Measurements from ENCODE around the gene TRIM73.
"Not testable (repeated sequence)": the region's sequence is repeated elsewhere in the genome, so short reads cannot be mapped to it uniquely, and the experiment has no call there.

Gene TRIM73

DNA sequence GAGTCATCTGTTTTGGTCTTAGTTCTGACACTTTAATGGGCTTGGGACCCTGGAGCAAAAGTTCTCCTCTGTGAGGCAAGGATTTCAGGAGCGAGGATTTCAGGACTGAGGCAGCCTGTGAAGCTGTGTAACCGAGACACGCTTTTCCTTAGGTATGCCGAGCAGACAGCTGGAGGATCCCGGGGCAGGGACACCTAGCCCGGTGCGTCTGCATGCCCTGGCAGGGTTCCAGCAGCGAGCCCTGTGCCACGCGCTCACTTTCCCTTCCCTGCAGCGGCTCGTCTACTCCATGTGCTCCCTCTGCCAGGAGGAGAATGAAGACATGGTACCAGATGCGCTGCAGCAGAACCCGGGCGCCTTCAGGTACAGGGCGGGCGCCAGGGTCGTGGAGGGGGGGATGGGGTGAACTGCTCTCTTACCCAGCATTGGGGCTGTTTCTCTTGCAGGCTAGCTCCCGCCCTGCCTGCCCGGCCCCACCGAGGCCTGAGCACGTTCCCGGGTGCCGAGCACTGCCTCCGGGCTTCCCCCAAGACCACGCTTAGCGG lies 20.5 kb downstream of the TRIM73 start:
- H3K27ac ChIP-seq = not testable (repeated sequence)

DNA sequence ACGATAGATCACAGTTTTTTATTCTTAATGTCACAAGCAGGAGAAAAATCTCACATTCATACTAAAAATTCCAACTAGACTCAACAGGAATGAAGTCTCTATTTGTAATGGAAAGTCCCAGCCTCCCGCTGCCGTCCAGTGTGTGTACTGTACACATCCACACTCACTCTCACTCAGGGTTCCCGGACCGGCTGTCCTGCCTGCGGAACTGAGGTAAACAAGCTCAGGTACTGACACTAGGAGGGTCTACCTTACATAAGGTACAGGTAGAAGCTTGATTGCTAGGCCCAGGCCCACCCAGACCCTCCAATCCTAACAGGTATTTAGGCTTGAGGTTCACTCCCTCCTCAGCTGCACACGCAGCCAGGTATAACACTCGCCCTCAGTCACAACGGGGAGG lies 21.4 kb downstream of the TRIM73 start:
- H3K27ac ChIP-seq = not testable (repeated sequence)

DNA sequence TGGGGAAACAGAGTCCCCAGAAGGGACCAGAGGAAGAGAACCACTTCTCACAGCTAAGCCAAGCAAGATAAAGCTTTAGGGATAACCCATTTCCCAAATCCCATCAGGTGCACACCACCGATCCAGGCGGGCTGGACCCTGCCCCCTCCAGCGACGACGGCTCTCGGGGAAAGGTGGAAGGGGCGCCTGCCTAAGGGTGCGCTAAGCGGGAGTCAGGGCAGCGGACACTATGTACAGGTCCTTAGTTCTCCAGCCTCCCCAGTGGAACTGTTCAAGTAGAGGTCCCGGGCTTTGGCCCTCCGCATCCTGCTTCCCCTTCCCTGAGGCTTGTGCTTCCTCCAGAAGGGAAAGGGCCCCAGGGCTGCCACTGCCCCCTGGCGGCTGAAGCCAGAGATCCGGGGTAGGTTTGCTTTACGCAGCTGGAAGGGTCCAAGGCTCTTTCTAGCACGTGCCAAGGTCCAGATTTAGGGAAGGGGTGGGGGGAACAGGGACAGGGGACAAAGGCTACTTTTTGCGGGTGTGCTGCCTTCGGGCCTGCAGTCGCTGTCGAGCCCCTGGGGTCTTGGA lies 22.9 kb downstream of the TRIM73 start:
- not testable (repeated sequence) for H3K27ac ChIP-seq
- TF ChIP-seq, protein P1, sequence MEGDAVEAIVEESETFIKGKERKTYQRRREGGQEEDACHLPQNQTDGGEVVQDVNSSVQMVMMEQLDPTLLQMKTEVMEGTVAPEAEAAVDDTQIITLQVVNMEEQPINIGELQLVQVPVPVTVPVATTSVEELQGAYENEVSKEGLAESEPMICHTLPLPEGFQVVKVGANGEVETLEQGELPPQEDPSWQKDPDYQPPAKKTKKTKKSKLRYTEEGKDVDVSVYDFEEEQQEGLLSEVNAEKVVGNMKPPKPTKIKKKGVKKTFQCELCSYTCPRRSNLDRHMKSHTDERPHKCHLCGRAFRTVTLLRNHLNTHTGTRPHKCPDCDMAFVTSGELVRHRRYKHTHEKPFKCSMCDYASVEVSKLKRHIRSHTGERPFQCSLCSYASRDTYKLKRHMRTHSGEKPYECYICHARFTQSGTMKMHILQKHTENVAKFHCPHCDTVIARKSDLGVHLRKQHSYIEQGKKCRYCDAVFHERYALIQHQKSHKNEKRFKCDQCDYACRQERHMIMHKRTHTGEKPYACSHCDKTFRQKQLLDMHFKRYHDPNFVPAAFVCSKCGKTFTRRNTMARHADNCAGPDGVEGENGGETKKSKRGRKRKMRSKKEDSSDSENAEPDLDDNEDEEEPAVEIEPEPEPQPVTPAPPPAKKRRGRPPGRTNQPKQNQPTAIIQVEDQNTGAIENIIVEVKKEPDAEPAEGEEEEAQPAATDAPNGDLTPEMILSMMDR (conservative IDR thresholded peaks at IDR 0.05) = peak; percentile 55

DNA sequence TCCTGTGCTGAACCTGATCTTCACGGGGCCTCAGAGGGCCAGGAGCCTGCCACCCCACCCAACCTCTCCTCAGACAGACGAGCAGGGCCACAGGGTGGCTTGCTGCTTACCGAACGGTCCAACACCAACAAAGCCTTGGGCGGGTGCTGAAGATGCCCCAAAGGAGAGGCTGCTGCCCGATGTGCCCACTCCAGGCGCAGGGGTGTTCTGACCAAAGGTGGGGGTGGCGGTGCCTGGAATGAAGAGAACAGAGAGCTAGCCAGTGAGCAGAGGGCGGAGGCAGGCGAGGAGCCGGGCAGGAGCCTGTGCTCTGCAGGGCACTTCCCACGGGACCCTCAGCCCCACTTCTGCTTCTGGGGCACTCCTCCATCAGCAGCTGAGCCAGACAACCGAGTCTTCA lies 23.8 kb downstream of the TRIM73 start:
- not testable (repeated sequence) for H3K27ac ChIP-seq

DNA sequence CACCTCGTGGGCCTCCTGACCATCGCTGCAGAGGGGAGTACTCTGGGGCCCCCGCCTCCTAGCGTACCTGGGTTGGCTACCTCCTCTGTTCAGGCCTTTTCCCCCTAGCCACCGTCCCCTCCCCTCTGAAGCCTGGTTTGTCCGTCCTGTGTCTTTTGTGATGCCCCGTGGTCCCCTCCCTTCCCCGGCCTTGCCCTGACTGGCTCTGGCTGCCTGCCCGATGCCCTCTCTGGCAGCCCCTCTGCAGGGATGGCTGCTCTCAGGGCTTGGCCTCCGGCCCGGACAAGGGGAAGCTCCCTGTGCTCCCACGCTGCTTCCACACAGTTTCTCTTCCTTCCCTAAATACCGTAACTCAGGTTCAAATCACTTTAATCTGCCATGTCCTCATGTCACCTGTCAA lies 24.3 kb downstream of the TRIM73 start:
- not testable (repeated sequence) for H3K27ac ChIP-seq

DNA sequence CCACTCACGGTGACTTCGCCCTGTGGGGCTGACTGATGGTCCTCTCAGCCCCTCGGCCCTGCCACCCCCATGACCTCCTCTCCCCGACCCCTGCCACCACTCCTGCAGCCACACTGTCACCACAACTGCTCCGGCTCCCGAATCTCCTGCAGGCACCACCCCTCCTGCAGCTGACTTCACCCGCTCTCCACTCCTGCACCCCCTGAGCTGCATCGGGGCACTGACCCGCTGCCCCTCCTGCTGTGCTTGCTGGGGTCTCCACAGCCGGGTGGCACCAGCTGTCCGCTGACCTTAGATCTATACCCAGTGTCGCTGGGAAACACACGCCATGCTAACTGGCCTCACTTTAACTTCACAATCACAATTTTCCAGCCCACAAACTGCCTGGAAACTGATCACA lies 24.7 kb downstream of the TRIM73 start:
- not testable (repeated sequence) for H3K27ac ChIP-seq

DNA sequence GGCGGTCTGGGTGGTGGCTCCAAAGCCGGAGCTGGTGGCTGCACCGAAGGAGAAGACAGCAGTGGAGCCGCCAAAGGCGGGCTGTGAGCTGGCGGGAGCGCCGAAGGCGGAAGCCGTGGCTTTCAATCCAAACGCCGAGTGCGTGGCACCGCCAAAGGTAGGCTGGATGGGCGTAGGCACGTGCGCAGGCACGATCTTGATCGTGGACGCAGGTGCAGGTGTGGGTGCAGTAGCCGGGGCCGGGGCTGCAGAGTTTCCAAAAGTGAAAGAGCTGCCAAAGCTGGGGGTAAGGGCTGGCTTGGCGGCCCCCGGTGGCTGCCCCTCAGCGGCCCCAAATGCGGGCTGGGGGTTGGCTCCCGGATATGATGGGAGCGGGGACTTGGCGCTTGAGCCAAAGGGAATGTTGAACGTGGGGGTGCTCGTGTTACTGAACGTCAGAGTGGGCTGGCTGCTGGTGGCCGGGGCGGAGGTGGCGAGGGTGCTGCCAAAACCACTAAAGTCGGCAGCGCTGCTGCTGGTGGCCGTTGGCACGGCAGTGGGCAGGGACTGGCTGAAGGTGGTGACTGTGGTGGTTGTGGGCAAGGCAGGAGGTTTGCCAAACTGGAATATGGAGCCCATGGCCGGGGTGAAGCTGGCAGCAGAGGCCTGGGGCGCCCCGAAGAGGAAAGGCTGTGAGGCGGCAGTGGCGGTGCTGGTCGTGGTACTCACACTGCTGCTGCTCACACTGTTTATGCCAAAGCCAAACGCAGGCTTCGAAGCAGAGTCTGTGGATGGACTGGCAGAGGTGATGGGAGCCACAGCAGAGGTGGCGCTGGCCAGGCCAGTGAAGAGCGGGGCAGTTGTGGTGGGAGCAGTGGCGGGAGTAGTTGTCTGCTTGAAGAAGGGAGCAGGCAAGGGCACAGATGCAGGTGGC lies 26.6 kb downstream of the TRIM73 start:
- H3K27ac ChIP-seq = not testable (repeated sequence)

DNA sequence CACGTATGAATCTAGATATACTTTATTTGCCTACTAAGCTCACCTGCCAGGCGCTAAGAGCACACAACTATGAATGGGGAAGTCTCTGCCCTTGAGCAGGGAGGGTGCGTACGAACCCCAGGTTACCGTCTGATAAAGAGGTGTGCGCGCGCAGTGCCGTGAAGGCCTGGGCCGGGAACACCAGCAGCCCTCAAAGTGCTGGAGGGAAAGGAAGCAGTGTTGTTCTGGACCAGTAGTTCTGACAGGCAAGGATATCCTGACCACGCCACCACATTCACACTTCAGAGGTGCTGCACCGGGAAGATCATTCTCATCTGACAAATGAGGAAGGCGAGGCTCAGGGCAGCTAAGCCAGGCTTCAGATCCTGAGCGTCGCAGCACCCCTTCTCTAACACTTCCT lies 28.1 kb downstream of the TRIM73 start:
- H3K27ac ChIP-seq = not testable (repeated sequence)

DNA sequence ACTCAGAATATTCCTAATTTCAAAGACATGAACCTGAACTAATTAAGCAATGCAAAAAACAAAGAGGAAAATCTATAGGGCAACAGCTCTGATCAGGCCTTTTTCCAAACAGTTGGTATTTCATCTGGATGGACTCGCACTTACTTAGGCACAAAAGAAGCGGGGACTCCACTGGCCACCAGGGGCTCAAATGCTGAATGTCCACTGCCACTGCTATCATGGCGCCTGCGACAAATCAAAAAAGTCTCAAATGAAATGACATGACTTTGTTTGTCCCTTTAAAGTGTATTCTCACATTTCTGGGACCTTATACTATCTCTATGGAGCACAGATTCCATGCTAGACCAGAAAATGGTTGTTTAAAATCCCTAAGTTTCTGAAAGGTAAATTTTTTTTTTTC lies 43.6 kb downstream of the TRIM73 start:
- H3K27ac ChIP-seq = not testable (repeated sequence)

DNA sequence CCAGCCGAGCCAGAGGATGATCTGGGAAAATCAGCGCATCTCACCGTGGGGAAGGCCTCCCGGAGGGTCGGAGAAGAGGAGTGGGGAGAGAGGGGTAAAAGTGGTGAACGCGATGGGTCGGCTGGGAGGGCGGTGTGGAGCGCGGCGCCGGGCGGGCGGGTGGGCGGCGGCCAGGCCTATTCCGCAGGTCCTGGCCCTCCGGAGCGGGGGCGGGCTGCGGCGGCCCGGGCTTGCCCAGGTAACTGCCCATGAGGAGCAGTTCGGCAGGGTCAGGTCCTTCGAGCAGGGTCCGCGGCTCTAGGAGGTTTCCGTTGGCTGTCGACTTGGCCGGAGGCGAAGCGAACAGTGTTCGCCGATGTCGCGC lies 46.7 kb downstream of the TRIM73 start:
- peak overlapping the region; percentile 75 for H3K27ac ChIP-seq

DNA sequence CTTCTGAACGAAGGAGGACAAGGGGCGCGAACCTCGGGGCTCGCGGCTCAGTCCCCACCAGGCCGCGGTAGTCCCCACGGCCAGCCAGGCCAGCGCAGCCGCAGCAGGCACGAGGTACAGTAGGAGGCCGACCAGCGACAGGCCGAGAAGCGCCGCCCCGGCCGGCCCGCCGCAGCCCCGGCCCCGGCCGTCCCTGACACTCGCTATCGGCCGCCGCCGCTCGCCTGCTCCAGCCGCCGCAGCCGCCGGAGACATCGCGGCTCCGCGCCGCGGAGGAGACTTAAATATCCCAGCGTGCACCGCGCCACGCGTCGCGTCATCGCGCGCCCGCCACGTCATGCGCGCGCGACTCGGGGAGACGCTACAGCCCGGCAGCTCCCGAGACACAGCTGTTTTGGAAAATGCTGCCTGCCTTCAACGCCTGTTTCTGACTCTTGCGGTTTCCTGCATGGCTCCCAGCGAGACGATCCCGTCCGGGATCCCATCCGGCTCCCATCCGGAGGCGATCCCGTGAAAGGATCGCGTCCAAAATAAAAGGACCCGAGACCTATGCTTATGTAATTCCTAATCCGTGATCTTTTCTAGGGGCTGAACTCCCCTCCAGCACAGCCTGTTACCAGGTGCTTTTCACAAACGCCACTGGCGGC lies 47.2 kb downstream of the TRIM73 start:
- peak; percentile 68 for TF ChIP-seq ZFX (IDR thresholded peaks at IDR 0.05)
- H3K27ac ChIP-seq = peak overlapping the region; percentile 75

DNA sequence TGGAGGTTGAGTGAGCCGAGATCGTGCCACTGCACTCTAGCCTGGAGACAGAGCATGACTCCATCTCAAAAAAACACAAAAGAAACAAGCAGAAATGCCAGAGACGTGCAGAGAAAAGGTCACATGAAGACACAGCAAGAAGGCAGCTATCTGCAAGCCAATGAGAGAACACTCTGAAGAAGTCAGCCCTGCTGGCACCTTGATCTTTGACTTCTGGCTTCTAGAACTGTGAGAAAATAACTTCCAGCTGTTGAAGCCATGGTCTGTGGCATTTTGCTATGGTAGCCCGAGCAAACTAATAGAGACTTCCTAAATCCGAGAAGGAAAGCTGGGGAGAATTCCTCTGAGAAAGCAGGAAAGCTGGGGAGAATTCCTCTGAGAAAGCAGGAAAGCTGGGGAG lies 54.5 kb downstream of the TRIM73 start:
- H3K27ac ChIP-seq = not testable (repeated sequence)

DNA sequence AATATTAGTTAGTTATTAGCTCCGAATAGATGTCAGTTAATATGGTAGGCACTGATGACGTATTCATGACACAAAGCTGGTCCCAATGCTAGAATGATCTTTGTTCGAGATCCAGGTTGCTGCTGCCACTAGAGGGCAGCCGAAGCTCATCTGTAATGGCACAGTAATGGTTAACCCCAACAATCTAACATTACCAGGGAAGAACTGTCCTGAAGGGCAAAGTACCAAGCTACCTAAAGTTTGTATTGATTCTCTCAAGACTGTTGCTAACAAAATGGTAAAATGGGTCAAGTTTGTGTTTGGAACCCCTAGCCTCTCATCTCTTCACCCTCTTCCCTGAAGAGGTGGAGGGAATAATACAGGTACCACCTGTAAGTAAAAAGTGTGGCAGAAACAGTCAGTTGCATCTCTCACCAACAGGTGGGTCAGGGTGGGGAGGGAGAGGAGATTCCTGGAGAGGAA lies 57.1 kb downstream of the TRIM73 start:
- TF ChIP-seq, protein P1 (conservative IDR thresholded peaks at IDR 0.05) = peak; percentile 66
- H3K27ac ChIP-seq = not testable (repeated sequence)
